Measurements from ENCODE around the gene CDKN2C.
"Not testable (repeated sequence)": the region's sequence is repeated elsewhere in the genome, so short reads cannot be mapped to it uniquely, and the experiment has no call there.

Gene CDKN2C

DNA sequence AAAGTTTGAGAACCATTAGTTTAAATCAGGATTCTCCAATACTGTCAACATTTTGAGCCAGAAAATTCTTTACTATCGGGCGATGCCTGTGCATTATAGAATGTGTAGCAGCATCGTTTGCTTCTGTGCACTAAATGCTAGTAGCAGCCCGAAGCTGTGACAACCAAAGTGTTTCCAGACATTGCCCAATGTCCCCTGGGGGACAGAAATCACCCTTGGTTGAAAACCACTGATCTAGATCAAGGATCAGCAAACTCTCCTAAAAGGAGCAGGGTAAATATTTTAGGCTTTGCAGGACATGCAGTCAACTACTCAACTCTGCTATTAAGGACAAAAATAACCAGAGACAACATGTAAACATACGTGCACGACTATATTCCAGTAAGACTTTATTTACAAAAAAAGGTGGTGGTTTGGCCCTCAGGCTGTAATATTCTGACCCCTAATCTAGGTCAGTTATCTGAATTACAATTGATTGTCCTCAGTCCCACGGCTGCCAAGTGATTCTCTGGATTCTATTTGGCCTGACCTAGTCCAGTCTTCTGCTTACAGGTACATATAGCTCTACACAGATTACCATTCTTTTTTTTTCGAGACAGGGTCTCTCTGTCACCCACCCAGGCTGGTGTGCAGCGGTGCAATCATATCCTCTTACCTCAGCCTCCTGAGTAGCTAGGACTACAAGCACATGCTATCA is 20.6 kb upstream of the CDKN2C start:
- TF ChIP-seq, protein P1, sequence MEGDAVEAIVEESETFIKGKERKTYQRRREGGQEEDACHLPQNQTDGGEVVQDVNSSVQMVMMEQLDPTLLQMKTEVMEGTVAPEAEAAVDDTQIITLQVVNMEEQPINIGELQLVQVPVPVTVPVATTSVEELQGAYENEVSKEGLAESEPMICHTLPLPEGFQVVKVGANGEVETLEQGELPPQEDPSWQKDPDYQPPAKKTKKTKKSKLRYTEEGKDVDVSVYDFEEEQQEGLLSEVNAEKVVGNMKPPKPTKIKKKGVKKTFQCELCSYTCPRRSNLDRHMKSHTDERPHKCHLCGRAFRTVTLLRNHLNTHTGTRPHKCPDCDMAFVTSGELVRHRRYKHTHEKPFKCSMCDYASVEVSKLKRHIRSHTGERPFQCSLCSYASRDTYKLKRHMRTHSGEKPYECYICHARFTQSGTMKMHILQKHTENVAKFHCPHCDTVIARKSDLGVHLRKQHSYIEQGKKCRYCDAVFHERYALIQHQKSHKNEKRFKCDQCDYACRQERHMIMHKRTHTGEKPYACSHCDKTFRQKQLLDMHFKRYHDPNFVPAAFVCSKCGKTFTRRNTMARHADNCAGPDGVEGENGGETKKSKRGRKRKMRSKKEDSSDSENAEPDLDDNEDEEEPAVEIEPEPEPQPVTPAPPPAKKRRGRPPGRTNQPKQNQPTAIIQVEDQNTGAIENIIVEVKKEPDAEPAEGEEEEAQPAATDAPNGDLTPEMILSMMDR (IDR thresholded peaks at IDR 0.05; ENCODE audit: insufficient read depth, low read depth, low read length, missing control alignments), result no peak
- H3K4me3 ChIP-seq (ENCODE audit: low read length), result no peak overlapping the region
- no peak for DNase-seq (ENCODE audit: low read depth)

DNA sequence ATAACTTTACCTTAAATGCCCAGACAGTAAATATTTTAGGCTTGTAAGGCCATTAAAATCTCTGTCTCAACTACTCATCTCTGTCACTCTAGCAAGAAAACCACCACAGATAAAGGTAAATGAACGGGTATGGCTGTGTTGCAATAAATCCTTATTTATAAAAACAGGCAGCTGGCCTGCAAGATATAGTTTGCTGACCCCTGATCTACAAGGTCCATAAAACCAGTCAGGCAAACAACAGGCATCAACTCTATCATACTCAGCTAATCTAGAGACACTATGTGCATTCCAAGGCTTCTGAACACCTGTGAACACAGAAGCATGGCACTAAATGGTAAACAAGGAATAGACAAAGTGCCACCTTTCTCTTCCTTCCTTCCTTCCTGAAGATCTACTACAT is 19.6 kb upstream of the CDKN2C start:
- TF ChIP-seq, protein P1 (IDR thresholded peaks at IDR 0.05; ENCODE audit: insufficient read depth, low read depth, low read length, missing control alignments), result no peak
- DNase-seq (ENCODE audit: low read depth), result no peak
- H3K4me3 ChIP-seq (ENCODE audit: low read length), result no peak overlapping the region

DNA sequence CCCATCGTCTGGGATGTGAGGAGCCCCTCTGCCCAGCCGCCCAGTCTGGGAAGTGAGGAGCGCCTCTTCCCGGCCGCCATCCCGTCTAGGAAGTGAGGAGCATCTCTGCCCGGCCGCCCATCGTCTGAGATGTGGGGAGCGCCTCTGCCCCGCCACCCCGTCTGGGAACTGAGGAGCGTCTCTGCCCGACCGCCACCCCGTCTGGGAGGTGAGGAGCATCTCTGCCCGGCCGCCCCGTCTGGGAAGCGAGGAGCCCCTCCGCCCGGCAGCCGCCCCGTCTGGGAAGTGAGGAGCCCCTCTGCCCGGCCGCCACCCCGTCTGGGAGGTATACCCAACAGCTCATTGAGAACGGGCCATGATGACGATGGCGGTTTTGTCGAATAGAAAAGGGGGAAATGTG is 17.5 kb upstream of the CDKN2C start:
- not testable (repeated sequence) for DNase-seq (ENCODE audit: low read depth); H3K4me3 ChIP-seq (ENCODE audit: low read length)

DNA sequence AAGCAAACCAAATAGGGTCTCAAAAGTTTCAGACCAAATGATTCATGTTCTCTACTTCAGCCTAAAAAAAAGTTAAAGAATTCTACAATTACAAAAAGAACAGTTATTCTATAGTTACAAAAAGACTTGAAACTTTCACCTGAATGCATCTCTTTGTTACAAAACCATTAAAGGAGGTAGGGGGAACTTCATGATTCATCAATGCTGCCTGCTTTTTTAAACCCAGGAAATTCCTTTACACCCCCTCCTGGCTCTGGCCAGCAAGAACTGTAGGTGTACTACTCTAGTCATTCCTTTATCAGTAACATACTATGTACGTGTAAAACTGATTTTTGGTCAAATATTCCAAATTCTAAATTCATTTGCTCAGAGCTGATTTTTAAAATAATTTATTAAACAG is 14.9 kb upstream of the CDKN2C start:
- no peak for DNase-seq (ENCODE audit: low read depth)
- no peak overlapping the region for H3K4me3 ChIP-seq (ENCODE audit: low read length)
- TF ChIP-seq, protein P1 (IDR thresholded peaks at IDR 0.05; ENCODE audit: insufficient read depth, low read depth, low read length, missing control alignments), result no peak

DNA sequence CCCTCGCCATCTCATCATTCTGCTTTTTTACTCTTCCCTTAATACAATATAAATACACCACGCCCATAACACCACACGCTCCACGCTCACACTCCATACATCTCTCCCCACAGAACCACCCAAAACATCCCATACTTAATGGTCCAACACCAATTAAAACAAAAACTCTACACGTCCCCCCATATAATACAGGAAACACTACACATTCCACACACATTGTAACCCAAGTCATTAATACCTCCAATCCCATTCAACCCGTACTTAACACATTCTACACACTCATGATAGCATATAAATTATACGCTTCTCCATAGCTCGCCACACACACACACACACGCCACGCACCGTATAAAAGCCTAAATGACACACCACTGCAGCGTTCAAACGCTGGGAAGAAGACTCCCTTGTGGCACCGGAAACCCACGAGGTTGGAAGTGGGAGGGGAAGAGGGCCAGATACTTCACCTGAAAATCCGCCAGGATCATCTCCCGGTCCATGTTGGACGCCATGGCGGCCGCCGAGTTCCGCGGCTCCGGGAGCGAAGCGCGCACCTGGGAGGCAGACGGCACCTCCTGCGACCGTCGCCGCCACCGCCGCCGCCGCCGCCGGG is 10.6 kb upstream of the CDKN2C start:
- TF ChIP-seq, protein P1 (IDR thresholded peaks at IDR 0.05; ENCODE audit: insufficient read depth, low read depth, low read length, missing control alignments), result no peak
- peak overlapping the region; percentile 63 for H3K4me3 ChIP-seq (ENCODE audit: low read length)
- DNase-seq (ENCODE audit: low read depth), result peak; percentile 65

DNA sequence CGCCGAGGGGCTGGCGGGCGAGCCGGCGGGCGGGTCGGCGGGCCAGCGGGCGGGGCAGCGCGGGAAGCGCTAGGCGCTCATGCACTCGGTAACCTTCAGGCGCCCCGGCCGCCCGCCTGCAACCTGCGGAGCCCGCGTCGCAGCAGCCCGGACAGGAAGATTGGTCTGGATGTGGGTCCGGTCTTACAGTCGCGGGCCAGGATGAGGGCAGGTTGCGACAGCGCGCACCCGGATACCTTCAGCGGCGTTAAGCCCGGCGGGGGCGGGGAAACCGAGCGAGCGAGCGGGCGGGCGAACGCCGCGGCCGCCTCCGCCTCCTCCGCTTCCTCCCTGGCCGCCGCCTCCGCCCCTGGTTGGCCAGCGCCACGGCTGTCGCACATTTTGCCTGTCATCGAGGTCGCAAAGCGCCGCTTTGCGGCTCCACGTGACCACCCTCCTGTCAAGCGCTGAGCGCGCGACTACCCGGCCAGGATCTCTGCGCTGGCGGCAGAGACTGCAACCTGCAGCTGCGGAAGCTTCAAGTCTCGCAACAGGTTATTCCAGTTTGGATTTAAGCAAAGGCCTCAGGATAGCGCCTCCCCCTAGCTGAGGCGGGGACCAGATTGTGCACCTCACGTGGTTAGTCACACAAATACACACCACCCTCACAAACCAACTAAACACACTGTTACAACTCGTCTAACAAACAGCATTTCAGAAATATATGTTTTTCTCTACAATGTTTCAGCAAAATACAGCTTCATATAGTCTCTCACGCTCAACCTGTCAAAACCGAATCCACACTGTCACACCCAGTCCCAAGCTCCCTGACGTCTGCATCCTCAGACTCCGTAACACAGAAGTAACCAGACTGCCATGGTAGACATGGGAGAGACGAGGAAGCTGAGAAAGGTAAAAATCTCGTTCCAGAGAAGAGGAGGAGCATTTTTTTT is 9.9 kb upstream of the CDKN2C start, which contains the start of gene FAF1:
TSS of gene FAF1 (minus strand) at position 355 of the 932 bp plus-strand sequence. CDS start 456 bp downstream, outside the sequence.
- peak within 1 kb of the TSS; percentile 63 for H3K4me3 ChIP-seq (ENCODE audit: low read length)
- peak; percentile 100 for DNase-seq (ENCODE audit: low read depth)
- TF ChIP-seq, protein P1 (IDR thresholded peaks at IDR 0.05; ENCODE audit: insufficient read depth, low read depth, low read length, missing control alignments), result peak; percentile 49

DNA sequence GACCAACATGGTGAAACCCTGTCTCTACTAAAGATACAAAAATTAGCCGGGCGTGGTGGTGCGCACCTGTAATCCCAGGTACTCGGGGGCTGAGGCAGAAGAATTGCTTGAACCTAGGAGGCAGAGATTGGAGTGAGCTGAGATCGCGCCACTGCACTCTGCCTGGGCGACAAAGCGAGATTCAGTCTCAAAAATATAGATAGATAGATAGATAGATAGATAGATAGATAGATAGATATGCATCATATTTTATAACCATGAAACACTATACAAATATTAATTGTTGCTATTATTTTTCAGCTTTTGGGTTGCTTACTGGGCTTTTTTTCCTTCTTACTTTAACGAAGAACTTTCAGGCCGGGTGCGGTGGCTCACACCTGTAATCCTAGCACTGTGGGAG is 5.2 kb upstream of the CDKN2C start:
- DNase-seq (ENCODE audit: low read depth), result no peak
- TF ChIP-seq, protein P1 (IDR thresholded peaks at IDR 0.05; ENCODE audit: insufficient read depth, low read depth, low read length, missing control alignments), result no peak
- H3K4me3 ChIP-seq (ENCODE audit: low read length), result no peak overlapping the region

Data from epithelial cell of esophagus (primary cell).